HG03103 (cell line): ENCODE measurements around the gene TCF25.

Experiments used
- ATAC-seq: cut with Tn5 transposase; IDR thresholded peaks from one replicate; pipeline ENCODE4 v1.9.1; 2021; ENCODE audit warnings: low read depth; ENCODE audit not compliant: unreplicated experiment

TCF25 gene

GRCh38 chr16:89843409-89844350 lies 29.7 kb upstream of the TCF25 start:
- no peak for ATAC-seq

- ATAC-seq, result no peak
These were observed 28.6 kb upstream of the TCF25 start for GRCh38 chr16:89844739-89845339.

GRCh38 chr16:89845417-89845816 lies 28.0 kb upstream of the TCF25 start:
- ATAC-seq, result no peak

GRCh38 chr16:89847051-89847939 lies 26.1 kb upstream of the TCF25 start:
- ATAC-seq, result no peak

GRCh38 chr16:89847940-89848297 lies 25.5 kb upstream of the TCF25 start:
- ATAC-seq, result no peak

GRCh38 chr16:89848974-89849373 lies 24.4 kb upstream of the TCF25 start:
- ATAC-seq, result no peak

GRCh38 chr16:89853306-89853993 lies 19.9 kb upstream of the TCF25 start:
- no peak for ATAC-seq

- ATAC-seq, result no peak
These were observed 18.0 kb upstream of the TCF25 start for GRCh38 chr16:89855301-89855945.

- ATAC-seq, result no peak
These were observed 17.4 kb upstream of the TCF25 start for GRCh38 chr16:89855986-89856385.

- no peak for ATAC-seq
These were observed 14.3 kb upstream of the TCF25 start for GRCh38 chr16:89858973-89859614.

GRCh38 chr16:89859615-89860007 lies 13.8 kb upstream of the TCF25 start:
- no peak for ATAC-seq

GRCh38 chr16:89860747-89861304 lies 12.6 kb upstream of the TCF25 start:
- no peak for ATAC-seq

GRCh38 chr16:89861648-89862047 lies 11.7 kb upstream of the TCF25 start:
- ATAC-seq, result no peak

- no peak for ATAC-seq
These were observed 10.7 kb upstream of the TCF25 start for GRCh38 chr16:89862732-89863131.

GRCh38 chr16:89863741-89864526 lies 9.5 kb upstream of the TCF25 start:
- no peak for ATAC-seq

- ATAC-seq, result no peak
These were observed 8.9 kb upstream of the TCF25 start for GRCh38 chr16:89864527-89864820.

GRCh38 chr16:89867918-89868317 lies 5.5 kb upstream of the TCF25 start:
- ATAC-seq, result no peak

- no peak for ATAC-seq
These were observed 3.5 kb upstream of the TCF25 start for GRCh38 chr16:89869911-89870310.

- ATAC-seq, result no peak
These were observed 3.0 kb upstream of the TCF25 start for GRCh38 chr16:89870440-89870839.
